ENCODE measurements around the gene ARMH4. TPM values are rescaled to one million over a fixed set of nuclear protein-coding genes. Genes with fewer than 3 reads are reported as not detected.

Gene ARMH4
- polyA plus RNA-seq, 1 donor (not counting 4 experiments of a cell fraction or from before 2014, with no cell fraction given): 0.56 TPM

DNA sequence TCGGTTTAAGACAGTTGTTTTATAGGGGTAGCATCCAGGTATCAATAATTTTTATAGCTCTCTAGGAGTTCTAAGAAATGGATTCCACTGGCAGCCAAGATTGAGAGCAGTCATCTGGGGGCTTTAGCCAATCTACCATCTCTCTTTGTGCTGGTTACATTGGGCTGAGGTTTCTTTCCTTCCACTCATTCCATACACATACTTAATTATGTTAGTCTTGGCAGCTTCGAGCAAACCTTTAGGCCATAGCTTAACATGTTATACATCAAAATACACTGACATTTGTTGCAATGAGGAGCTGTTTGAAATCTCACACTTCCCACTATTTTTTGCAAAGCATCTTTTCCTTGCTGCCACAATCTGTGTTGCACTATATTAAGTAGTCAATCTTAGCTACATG, 63.1 kb downstream of the ARMH4 start:
- DNase-seq (ENCODE audit: low read depth, low spot score) (no peak), FAIRE-seq (no peak)
- Histone ChIP-seq H3K27me3 (ENCODE audit: control insufficient read depth, extremely low read depth, insufficient read depth, low read length) (no peaks in the 10 kb centered on the region), H3K36me3 (ENCODE audit: control insufficient read depth in 2 of 2, extremely low read depth in 1 of 2, insufficient read depth in 2 of 2, low read length in 2 of 2) (no peaks in the 10 kb centered on the region), H4K20me1 (ENCODE audit: control insufficient read depth, extremely low read depth, insufficient read depth, low read length) (no peaks in the 10 kb centered on the region), H3K4me1 (ENCODE audit: control insufficient read depth, extremely low read depth, insufficient read depth, low read length) (no peaks in the 10 kb centered on the region), H3K27ac (ENCODE audit: control insufficient read depth, insufficient read depth, low read length) (no peak overlapping the region), H3K4me3 (ENCODE audit: control insufficient read depth in 2 of 3, extremely low read depth in 1 of 3, insufficient read depth in 2 of 3, low read depth in 1 of 3, low read length in 3 of 3) (no peak overlapping the region), H3K9me3 (ENCODE audit: control insufficient read depth, low read depth, low read length) (no peaks in the 10 kb centered on the region), H2AFZ (ENCODE audit: control insufficient read depth, low read length) (no peak overlapping the region), H3K9me1 (ENCODE audit: control insufficient read depth, extremely low read depth, insufficient read depth, low read length) (no peaks in the 10 kb centered on the region), H3K9ac (ENCODE audit: control insufficient read depth, extremely low read depth, insufficient read depth, low read length) (no peak overlapping the region), H3K4me2 (ENCODE audit: control insufficient read depth, extremely low read depth, insufficient read depth, low read depth, low read length) (no peak overlapping the region), H3K79me2 (ENCODE audit: control insufficient read depth, insufficient read depth, low read length) (no peaks in the 10 kb centered on the region)
- TF ChIP-seq EZH2 (IDR thresholded peaks at IDR 0.05; ENCODE audit: low read length): no peak
- TF ChIP-seq, protein P1, sequence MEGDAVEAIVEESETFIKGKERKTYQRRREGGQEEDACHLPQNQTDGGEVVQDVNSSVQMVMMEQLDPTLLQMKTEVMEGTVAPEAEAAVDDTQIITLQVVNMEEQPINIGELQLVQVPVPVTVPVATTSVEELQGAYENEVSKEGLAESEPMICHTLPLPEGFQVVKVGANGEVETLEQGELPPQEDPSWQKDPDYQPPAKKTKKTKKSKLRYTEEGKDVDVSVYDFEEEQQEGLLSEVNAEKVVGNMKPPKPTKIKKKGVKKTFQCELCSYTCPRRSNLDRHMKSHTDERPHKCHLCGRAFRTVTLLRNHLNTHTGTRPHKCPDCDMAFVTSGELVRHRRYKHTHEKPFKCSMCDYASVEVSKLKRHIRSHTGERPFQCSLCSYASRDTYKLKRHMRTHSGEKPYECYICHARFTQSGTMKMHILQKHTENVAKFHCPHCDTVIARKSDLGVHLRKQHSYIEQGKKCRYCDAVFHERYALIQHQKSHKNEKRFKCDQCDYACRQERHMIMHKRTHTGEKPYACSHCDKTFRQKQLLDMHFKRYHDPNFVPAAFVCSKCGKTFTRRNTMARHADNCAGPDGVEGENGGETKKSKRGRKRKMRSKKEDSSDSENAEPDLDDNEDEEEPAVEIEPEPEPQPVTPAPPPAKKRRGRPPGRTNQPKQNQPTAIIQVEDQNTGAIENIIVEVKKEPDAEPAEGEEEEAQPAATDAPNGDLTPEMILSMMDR (optimal IDR thresholded peaks at IDR 0.05 in 1 of 3, IDR thresholded peaks at IDR 0.05 in 1 of 3, conservative IDR thresholded peaks at IDR 0.05 in 1 of 3; ENCODE audit: extremely low read depth in 1 of 3, insufficient read depth in 2 of 3, low read length in 3 of 3): no peak
- dilution Hi-C loops (cut with MboI; ENCODE audit: extremely low pct_ligation_motif_present, low sequenced_read_pairs): no loop called here

DNA sequence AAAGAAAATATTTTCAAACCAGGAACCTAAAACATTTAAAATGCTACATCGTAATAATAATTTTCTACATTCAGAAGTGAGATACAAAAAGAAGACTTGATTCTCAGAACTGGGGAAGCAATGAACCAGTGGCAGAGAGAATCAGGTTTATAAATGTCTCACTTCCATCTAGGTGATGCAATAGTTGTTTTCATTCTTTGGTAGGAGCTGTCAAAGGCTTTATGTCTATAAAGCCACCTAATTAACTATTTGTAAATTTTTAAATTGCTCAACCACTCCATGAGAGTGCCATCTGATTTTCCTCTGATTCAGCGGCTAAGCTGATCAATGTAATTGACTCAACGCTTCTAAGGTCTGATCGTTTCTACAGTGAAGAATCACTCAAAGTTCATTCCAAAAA, 66.1 kb downstream of the ARMH4 start:
- Histone ChIP-seq H3K79me2 (ENCODE audit: control insufficient read depth, insufficient read depth, low read length) (no peaks in the 10 kb centered on the region), H2AFZ (ENCODE audit: control insufficient read depth, low read length) (no peak overlapping the region), H3K27me3 (ENCODE audit: control insufficient read depth, extremely low read depth, insufficient read depth, low read length) (no peaks in the 10 kb centered on the region), H4K20me1 (ENCODE audit: control insufficient read depth, extremely low read depth, insufficient read depth, low read length) (no peaks in the 10 kb centered on the region), H3K4me2 (ENCODE audit: control insufficient read depth, extremely low read depth, insufficient read depth, low read depth, low read length) (no peak overlapping the region), H3K9ac (ENCODE audit: control insufficient read depth, extremely low read depth, insufficient read depth, low read length) (no peak overlapping the region), H3K4me3 (ENCODE audit: control insufficient read depth in 2 of 3, extremely low read depth in 1 of 3, insufficient read depth in 2 of 3, low read depth in 1 of 3, low read length in 3 of 3) (no peak overlapping the region), H3K4me1 (ENCODE audit: control insufficient read depth, extremely low read depth, insufficient read depth, low read length) (peaks cover 15% of the 10 kb centered on the region), H3K36me3 (ENCODE audit: control insufficient read depth in 2 of 2, extremely low read depth in 1 of 2, insufficient read depth in 2 of 2, low read length in 2 of 2) (no peaks in the 10 kb centered on the region), H3K27ac (ENCODE audit: control insufficient read depth, insufficient read depth, low read length) (no peak overlapping the region), H3K9me3 (ENCODE audit: control insufficient read depth, low read depth, low read length) (no peaks in the 10 kb centered on the region), H3K9me1 (ENCODE audit: control insufficient read depth, extremely low read depth, insufficient read depth, low read length) (no peaks in the 10 kb centered on the region)
- dilution Hi-C loops (cut with MboI; ENCODE audit: extremely low pct_ligation_motif_present, low sequenced_read_pairs): no loop called here
- FAIRE-seq (no peak), DNase-seq (ENCODE audit: low read depth, low spot score) (no peak)
- TF ChIP-seq, protein P1 (optimal IDR thresholded peaks at IDR 0.05 in 1 of 3, IDR thresholded peaks at IDR 0.05 in 1 of 3, conservative IDR thresholded peaks at IDR 0.05 in 1 of 3; ENCODE audit: extremely low read depth in 1 of 3, insufficient read depth in 2 of 3, low read length in 3 of 3): no peak
- TF ChIP-seq EZH2 (IDR thresholded peaks at IDR 0.05; ENCODE audit: low read length): no peak

All from keratinocyte (primary cell).